SKM-1 treated with dmso at 0.1 percent for 144 hours (cell line): ENCODE measurements around the gene CERCAM.
A peak's percentile ranks its signal among the peaks of the same experiment; 100 is the strongest.
"Not testable (repeated sequence)": the region's sequence is repeated elsewhere in the genome, so short reads cannot be mapped to it uniquely, and the experiment has no call there.

Source experiments
- DNase-seq: peaks from one replicate; lab custom pipeline; 2025; ENCODE audit not compliant: unreplicated experiment; lab: John Stamatoyannopoulos, UW

CERCAM gene

DNA sequence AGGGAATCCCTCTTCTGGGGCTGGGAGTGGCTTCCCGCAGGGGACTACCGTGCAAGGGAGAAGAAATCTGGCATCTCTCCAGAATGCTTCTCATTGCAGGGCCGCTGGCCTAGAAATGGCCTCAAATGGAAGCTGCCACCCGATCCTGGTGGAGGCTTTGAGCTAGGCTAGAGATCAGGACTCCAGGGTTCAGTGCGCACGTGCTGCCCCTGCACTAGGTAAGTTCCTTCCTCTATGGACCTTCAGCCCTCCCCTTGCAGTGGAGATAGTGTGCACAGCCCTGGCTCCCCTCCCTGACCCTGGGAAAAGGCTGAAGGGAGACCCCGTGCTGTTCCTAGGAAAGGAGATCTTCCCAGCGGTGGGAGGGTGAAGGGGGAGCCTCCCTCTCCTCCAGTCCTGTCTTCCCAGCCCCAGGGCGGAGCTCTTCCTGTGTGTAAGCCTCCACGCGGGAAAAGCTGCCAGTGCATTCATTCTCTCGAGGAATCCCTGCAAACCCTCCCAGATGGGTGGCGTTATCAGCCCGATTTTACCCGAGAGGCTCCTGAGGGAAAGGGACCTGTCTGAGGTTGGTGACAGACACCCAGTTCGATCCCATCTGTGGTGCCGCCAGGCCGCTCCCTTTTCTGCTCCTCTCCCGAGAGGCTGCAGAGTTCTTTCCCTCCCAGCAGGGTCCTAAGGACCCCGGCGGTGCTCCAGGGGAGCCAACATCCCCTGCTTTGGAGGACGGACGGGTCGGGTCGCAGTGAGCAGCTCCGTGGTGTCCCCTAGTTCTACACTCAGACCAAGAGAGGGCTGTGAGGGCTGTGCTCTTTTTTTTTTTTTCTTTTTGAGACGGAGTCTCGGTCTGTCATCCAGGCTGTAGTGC is 1.4 kb upstream of the CERCAM start:
- DNase-seq, result no peak

DNA sequence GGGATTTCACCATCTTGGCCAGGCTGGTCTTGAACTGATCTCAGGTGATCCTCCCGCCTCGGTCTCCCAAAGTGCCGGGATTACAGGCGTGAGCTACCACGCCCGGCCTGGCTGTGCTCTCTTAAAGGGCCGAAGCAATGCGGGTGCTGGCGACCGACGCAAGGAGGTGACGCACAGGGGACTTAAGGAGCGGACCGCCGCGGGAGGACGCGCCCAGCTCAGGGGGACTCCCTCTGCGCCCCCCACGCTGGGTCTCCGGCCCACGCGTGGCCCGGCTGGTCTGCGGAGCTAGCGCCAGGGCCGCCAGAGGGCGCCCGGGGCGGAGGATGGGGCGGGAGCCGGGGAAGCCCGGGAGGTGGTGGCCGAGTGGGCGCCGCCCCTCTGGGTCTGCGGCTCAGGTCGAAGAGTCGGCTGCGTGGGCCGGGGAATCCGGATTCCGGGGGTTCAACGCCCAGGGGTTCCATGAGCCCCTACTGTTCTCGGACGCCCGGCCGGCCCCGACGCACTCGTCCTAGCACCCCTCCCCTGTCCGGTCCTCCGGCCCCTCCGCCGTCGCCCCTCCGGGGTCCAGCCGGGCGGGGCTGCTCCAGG is 502 bp upstream of the CERCAM start:
- DNase-seq, result peak; percentile 51

DNA sequence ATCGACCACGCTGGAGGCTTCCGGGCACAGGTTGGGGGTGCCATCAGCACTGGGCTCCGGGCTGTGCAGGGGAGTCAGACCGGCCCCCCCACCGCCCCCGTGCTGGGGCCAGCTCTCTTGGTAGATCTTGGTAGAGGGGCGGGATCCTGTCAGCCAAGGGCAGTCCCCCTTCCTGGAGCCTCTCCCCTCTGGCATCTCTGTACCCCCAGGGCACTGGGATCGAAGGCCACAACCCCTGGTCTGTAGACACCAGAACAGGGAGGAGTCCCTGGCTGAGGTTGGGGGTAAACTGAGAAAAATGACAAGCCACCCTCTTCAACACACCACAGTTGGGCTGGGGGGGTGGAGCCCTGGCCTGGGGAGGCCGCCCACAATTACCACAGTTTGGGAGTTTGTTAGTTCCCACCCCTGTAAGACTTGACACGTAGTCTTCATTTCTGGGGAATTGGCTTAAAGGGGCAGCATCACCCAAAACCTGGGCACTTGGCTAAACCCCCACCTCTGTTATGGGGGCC is 882 bp downstream of the CERCAM start:
- peak; percentile 5 for DNase-seq

DNA sequence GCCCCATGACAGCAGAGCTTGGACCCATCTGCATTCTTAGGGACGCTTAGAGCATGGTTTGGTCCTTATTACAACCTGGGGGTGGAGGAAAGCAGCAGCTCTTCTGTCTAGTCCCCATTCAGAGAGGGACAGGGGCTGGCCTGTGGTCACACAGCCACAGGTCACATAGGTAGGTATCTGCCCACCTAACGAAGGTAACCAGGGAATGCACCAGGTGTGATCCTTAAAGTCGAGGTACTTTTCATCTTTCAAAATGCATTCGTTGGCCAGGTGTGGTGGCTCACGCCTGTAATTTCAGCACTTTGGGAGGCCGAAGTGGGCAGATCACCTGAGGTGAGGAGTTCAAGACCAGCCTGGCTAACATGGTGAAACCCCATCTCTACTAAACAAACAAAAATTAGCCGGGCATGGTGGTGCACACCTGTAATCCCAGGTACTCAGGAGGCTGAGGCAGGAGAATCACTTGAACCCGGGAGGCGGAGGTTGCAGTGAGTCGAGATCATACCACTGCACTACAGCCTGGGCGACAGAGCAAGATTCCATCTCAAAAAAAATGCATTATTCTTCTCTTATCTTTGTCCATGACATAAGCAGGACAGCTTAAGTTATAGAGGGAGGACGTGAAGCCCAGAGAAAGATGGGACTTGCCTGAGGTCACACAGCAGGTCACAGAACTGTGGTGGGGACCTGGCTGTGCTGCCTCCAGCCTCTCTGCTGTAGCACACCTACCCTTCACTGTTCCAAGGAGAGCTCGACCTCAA is 1.5 kb downstream of the CERCAM start:
- DNase-seq, result not testable (repeated sequence)

DNA sequence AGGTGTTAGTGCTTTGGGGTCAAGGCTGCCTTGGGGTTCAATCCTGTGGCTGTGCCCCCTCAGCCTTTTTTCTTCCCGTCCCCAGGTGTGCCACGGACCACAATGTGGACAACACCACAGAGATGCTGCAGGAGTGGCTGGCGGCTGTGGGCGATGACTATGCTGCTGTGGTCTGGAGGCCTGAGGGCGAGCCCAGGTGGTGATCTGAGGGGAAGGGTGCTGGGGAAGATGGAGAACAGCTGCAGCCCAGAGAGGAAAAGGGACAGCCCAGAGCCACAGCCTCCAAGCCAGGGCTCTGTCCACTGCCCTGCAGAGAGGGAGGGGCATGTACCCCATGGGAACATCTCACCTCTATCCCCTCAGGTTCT is 2.1 kb downstream of the CERCAM start:
- no peak for DNase-seq

DNA sequence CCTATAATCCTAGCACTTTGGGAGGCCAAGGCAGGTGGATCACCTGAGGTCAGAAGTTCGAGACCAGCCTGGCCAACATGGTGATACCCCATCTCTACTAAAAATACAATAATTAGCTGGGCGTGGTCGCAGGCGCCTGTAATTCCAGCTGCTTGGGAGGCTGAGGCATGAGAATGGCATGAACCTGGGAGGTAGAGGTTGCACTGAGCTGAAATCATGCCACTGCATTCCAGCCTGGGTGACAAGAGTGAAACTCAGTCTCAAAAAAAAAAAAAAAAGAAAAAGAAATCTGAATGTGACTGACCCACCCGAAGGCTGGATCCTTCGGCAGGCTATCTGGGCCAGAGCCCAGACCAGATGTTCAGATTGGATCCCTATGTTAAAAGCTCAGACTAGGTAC is 2.7 kb downstream of the CERCAM start:
- not testable (repeated sequence) for DNase-seq

DNA sequence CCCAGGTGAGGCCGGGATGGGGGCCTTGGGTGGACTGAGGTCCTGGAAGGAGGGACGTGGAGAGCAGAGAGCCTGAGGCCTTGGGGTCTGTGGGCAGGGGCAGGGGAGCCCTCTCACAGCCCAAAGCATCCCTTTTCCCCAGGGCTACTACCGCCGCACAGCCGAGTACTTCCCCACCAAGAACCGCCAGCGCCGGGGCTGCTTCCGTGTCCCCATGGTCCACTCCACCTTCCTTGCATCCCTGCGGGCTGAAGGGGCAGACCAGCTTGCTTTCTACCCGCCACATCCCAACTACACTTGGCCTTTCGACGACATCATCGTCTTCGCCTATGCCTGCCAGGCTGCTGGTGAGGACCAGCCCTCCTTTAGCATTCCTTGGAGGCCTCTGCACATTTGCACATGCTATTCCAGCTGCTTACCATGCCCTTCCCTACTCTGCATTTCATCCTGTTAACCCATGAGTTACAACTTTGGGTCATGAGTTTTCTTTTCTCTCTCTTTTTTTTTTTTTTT is 3.7 kb downstream of the CERCAM start:
- DNase-seq, result no peak

DNA sequence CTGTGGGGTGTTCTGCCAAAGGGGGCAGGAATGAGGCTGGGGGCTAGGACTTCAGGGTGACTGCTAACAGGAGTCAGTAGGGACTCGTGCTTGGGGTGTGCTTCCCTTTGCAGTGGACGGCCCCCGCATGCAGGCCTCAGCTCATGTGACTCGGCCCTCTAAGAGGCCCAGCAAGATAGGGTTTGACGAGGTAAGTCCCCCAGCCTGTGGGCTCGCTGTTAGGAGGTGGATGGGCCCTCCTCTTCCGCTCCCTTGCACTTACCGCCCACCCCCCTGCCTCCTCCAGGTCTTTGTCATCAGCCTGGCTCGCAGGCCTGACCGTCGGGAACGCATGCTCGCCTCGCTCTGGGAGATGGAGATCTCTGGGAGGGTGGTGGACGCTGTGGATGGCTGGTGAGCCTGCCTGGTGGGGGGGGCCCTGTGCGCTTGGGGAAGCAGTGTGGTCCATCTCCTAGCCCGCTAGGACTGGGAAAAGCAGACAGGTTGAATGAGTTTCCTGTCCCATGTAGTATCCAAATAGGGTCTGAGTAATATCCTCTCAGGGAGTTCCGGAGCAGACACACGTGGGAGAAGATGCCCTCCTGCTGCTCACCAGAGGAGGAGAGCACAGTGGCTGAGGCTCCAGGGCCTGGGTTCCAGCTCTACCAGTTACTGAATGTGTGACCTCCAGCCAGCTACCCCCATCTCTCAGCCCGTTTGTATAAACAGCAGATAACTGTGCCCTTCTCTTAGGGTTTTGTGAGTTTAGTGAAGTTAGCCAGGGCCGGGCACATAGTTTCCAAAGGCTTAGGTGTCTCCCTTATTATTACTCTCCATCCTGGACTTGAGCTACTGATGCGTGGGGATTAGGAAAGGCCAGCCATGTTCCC is 8.2 kb downstream of the CERCAM start:
- no peak for DNase-seq

DNA sequence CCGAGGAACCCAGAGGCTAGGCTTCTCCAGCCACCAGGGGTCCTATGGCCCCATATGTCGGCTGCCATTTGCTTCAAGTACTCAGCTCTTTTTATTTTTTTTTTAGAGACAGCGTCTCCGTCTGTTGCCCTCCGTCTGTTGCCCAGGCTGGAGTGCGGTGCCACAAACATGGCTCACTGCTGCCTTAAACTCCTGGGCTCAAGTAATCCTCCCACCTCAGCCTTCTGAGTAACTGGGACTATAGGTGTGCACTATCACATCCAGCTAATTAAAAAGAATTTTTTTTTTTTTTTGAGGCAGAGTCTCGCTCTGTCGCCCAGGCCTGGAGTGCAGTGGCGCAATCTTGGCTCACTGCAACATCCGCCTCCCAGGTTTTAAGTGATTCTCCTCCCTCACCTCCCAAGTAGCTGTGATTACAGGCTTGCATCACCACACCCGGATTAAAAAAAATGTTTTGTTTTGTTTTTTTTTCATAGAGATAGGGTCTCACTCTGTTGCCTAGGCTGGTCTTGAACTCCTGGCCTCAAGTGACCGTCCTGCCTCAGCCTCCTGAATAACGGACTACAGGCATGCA is 8.9 kb downstream of the CERCAM start:
- no peak for DNase-seq

DNA sequence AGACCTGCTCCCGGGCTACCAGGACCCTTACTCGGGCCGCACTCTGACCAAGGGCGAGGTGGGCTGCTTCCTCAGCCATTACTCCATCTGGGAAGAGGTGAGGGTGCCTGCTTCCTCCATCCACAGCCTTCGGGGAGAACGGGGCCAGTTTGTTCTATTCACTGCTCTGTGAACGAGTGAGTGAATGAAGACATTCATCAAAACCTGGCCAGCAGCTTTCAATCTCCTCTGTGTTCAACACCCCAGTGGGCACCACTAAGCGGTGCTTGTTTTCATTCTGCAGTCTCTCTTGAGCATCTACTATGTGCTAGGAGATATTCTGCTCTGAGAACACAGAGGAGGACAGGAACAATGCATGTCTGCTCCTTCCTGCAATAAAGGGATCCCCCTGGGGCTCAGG is 10.6 kb downstream of the CERCAM start:
- no peak for DNase-seq

DNA sequence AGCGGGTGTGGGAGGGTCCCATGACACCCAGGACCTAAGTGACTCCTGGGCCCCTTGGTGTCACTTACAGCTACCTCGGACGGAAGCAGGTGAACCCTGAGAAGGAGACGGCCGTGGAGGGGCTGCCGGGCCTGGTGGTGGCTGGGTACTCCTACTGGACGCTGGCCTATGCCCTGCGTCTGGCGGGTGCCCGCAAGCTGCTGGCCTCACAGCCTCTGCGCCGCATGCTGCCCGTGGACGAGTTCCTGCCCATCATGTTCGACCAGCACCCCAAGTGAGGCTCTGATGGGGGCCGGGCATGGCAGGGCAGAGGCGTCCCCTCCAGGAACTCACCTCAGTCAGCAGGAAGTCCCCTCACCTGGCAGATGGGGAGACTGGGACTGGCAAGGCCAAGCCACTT is 13.7 kb downstream of the CERCAM start:
- DNase-seq, result no peak

DNA sequence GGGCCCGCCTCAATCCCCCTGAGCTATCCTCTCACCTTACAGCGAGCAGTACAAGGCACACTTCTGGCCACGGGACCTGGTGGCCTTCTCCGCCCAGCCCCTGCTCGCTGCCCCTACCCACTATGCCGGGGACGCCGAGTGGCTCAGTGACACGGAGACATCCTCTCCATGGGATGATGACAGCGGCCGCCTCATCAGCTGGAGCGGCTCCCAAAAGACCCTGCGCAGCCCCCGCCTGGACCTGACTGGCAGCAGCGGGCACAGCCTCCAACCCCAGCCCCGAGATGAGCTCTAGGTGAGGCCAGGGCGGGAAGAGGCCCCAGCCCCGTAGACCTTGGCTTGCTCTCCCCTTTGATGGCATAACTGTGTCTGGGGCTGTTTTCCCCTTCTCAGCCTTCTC is 15.0 kb downstream of the CERCAM start:
- DNase-seq, result no peak

DNA sequence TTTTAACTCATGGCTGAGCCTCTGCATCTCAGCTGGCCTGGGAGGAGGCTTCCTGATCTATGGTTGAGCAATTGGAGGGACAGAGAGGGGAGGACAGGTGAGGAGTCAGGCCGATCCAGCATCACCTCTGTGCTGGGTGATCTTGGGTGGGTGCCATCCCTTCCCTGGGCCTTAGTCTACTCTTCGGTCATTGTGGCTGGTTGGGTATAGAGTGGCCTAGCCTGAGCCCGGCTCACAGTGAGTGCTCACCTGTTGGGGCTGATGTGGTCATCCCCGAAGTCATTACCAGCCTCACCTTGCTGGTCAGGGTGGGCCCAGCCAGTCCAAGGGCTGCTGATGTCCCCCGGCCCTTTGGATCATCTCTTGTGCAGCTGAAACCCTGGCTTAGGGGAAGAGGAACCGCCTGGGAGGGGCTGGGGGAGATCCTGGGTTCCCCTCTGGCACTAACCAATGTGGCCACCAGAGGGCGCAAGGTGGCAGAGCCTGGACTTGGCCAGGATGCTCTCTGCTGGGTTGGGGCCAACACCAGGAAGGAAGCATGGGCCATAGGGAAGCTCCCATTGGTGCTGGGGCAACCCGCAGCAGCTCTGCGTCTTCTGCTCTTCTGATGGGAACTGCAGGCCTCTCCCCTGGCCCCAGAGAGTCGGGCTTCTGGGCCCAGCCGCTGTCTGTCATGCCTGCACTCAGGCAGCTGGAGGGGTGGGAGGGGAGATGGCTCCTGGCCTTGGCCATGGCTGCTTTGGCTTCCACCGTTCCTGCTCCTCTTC is 17.9 kb downstream of the CERCAM start:
- DNase-seq, result peak; percentile 84

DNA sequence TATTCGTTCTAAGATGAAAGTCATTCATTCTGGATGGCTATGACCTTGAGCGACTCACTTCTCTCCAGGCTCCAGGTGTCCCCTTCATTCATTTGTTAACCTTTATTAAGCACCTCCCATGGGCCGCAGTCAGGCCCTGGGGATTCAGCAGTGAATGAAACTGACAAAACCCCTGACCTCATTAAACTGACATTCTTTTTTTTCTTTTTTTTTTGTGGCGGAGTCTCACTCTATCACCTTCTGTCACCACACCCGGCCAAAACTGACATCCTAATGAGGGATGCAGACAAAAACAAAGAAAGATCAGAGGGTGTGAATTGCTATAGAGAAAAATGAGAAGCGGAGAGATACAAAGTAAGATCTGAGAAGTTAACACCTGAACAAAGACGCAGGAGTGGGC is 18.6 kb downstream of the CERCAM start:
- no peak for DNase-seq

DNA sequence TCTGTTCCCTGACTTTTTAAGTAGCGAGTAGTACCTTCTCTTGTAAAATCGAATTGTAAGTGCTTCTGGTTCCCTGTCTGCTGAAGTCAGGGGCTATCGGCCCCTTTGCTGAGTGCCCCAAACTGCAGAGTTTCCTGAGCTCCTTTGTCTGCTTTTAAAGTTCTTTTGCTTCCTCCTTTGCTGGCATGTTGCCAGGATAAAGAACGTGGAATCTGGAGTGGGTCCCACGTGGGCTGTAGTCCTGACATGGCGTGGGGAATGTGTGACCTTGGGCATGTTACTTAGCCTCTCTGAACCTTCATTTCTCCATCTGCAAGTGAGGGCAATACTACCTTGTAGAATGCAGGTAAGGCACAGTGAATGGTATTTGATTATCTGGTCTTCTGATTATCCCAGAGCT is 21.5 kb downstream of the CERCAM start:
- DNase-seq, result no peak

DNA sequence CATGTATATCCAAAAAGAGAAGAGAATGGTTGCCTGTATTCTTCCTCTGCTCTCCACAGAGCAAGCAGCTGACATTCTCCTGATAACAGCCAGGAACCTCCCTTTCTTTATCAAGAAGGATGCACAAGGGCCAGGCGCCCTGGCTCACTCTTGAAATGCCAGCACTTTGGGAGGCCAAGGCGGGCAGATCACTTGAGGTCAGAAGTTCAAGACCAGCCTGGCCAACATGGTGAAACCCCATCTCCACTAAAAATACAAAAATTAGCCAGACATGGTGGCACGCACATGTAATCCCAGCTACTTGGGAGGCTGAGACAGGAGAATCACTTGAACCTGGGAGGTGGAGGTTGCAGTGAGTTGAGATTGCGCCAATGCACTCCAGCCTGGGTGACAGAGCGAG is 25.8 kb downstream of the CERCAM start:
- not testable (repeated sequence) for DNase-seq

DNA sequence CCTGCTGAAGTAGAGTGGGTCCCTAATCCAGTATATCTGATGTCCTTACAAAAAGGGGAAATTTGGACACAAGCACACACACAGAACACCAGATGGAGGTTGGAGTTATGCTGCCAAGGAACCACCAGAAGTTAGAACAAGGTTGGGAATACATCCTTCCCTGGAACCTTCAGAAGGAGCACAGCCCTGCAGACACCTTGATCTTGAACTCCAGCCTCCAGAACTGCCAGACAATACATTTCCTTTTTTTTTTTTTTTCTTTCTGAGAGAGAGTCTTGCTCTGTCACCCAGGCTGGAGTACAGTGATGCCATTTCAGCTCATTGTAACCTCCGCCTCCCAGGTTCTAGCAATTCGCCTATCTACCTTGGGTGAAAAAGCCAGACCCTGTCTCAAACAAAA is 28.1 kb downstream of the CERCAM start:
- DNase-seq, result no peak

DNA sequence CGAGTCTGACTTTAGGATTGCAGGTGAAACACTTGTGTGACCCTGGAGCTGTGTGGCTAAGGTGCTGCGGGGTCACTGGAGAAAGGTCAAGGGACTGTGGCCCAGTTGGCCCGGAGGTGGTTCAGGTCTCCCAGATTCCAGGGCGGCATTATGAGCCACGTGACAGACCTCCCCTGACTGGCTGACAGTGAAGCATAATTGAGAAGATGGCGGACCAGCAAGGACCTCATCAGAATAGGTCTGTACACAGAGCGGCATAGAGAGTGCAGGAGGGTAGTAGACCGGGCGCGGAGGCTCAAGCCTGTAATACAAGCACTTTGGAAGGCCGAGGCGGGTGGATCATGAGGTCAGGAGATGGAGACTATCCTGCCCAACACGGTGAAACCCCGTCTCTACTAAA is 34.3 kb downstream of the CERCAM start:
- no peak for DNase-seq

DNA sequence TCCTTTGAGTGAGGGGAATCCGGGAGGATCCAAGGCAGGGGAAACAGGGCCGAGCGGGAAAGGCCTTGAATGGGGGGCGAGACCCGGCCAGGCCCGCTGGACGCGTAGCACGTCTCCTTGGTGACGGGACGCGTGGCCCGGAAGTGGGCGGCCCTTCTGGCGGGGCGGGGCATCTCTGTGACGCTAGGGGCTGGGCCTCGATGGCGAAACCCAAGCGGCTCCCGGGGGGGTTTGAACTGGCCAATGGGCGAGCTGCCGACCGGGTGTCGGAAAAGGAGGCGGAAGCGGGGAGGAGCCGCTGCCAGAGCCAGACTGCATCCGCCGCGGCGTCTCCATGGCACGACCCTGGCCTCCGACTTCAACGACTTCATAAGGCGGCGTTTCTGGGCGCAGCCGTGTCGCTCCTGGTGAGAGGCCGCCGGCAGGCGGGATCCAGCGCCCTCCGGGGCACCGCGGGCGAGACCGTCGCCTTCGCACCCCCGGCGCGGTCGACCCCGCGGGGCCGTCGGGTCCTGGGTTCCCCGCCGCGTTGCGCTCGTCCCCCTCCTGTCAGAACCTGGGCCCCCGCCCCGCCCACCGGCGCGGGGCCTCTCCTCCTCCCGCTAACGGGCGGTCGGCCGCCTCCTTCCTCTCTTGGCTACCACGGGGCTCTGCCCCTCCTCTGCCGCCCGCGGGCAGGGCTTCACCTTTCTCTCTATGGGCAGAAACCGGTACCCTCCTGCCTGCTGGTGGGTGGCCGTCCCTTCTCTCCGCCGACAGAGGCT is 35.4 kb downstream of the CERCAM start, which contains the start of gene ODF2:
Gene ODF2 (plus strand): TSS at position 158 of the 764 bp plus-strand sequence. CDS start 86 bp downstream, at position 244.
- peak; percentile 96 for DNase-seq
